ENCODE measurements around the gene PDE6A.

Gene PDE6A

GRCh38 chr5:149911031-149911430 lies 33.6 kb downstream of the PDE6A start:
- no peak for DNase-seq (ENCODE audit: low spot score)
- in situ Hi-C loops (cut with MboI; ENCODE audit: low sequenced_read_pairs, unreplicated experiment), result no loop called here
- TF ChIP-seq CTCF (IDR thresholded peaks at IDR 0.05; ENCODE audit: borderline replicate concordance, control extremely low read depth, extremely low read depth, insufficient read depth, missing control alignments), result no peak

GRCh38 chr5:149907828-149908227 lies 36.8 kb downstream of the PDE6A start:
- in situ Hi-C loops (cut with MboI; ENCODE audit: low sequenced_read_pairs, unreplicated experiment), result no loop called here
- DNase-seq (ENCODE audit: low spot score), result no peak
- no peak for TF ChIP-seq CTCF (IDR thresholded peaks at IDR 0.05; ENCODE audit: borderline replicate concordance, control extremely low read depth, extremely low read depth, insufficient read depth, missing control alignments)

- in situ Hi-C loops (cut with MboI; ENCODE audit: low sequenced_read_pairs, unreplicated experiment), result no loop called here
- TF ChIP-seq CTCF (IDR thresholded peaks at IDR 0.05; ENCODE audit: borderline replicate concordance, control extremely low read depth, extremely low read depth, insufficient read depth, missing control alignments), result no peak
Observed at GRCh38 chr5:149904977-149905376, 39.6 kb downstream of the PDE6A start.

GRCh38 chr5:149904293-149904886 lies 40.2 kb downstream of the PDE6A start:
- DNase-seq (ENCODE audit: low spot score), result no peak
- in situ Hi-C loops (cut with MboI; ENCODE audit: low sequenced_read_pairs, unreplicated experiment), result no loop called here
- no peak for TF ChIP-seq CTCF (IDR thresholded peaks at IDR 0.05; ENCODE audit: borderline replicate concordance, control extremely low read depth, extremely low read depth, insufficient read depth, missing control alignments)

More at GRCh38 chr5:149904977-149905376, 39.6 kb downstream of the PDE6A start:
- no peak for DNase-seq (ENCODE audit: low spot score)

GRCh38 chr5:149903404-149903803 lies 41.2 kb downstream of the PDE6A start:
- in situ Hi-C loops (cut with MboI; ENCODE audit: low sequenced_read_pairs, unreplicated experiment), result no loop called here
- TF ChIP-seq CTCF (IDR thresholded peaks at IDR 0.05; ENCODE audit: borderline replicate concordance, control extremely low read depth, extremely low read depth, insufficient read depth, missing control alignments), result no peak
- no peak for DNase-seq (ENCODE audit: low spot score)

- in situ Hi-C loops (cut with MboI; ENCODE audit: low sequenced_read_pairs, unreplicated experiment), result no loop called here
- no peak for DNase-seq (ENCODE audit: low spot score)
- no peak for TF ChIP-seq CTCF (IDR thresholded peaks at IDR 0.05; ENCODE audit: borderline replicate concordance, control extremely low read depth, extremely low read depth, insufficient read depth, missing control alignments)
Observed at GRCh38 chr5:149902177-149902576, 42.4 kb downstream of the PDE6A start.

Measured in GM13976 (cell line).